ENCODE data around the gene STIM1.

STIM1 gene

DNA sequence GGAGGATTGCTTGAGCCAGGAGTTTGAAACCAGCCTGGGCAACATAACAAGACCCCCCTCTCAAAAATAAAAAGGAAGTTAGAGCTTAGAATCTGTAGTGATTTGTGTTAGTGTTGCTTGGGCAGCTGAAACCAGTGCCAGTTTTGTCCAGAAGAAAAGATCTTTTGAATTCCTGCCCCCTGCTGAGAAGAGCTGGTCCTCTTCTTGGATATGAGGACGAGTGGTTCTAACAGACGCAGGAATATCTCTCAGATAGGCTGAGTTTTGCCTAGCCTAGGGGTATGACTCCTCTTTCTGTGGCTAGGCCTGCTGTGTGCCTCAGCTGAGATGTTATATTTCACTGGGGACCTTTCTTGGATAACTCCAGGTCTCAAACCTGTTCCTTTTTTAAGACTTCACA, 102.8 kb downstream of the STIM1 start:
- TF ChIP-seq ZNF565 (CRISPR knock-in tag; conservative IDR thresholded peaks at IDR 0.05; ENCODE audit: low read depth): no peak
- no peak for TF ChIP-seq ZFP3 (CRISPR knock-in tag; IDR thresholded peaks at IDR 0.05)
- TF ChIP-seq, protein P1, sequence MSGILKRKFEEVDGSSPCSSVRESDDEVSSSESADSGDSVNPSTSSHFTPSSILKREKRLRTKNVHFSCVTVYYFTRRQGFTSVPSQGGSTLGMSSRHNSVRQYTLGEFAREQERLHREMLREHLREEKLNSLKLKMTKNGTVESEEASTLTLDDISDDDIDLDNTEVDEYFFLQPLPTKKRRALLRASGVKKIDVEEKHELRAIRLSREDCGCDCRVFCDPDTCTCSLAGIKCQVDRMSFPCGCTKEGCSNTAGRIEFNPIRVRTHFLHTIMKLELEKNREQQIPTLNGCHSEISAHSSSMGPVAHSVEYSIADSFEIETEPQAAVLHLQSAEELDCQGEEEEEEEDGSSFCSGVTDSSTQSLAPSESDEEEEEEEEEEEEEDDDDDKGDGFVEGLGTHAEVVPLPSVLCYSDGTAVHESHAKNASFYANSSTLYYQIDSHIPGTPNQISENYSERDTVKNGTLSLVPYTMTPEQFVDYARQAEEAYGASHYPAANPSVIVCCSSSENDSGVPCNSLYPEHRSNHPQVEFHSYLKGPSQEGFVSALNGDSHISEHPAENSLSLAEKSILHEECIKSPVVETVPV (CRISPR knock-in tag; IDR thresholded peaks at IDR 0.05): no peak
- no peak for TF ChIP-seq OSR1 (CRISPR knock-in tag; IDR thresholded peaks at IDR 0.05)
- TF ChIP-seq, protein P2, sequence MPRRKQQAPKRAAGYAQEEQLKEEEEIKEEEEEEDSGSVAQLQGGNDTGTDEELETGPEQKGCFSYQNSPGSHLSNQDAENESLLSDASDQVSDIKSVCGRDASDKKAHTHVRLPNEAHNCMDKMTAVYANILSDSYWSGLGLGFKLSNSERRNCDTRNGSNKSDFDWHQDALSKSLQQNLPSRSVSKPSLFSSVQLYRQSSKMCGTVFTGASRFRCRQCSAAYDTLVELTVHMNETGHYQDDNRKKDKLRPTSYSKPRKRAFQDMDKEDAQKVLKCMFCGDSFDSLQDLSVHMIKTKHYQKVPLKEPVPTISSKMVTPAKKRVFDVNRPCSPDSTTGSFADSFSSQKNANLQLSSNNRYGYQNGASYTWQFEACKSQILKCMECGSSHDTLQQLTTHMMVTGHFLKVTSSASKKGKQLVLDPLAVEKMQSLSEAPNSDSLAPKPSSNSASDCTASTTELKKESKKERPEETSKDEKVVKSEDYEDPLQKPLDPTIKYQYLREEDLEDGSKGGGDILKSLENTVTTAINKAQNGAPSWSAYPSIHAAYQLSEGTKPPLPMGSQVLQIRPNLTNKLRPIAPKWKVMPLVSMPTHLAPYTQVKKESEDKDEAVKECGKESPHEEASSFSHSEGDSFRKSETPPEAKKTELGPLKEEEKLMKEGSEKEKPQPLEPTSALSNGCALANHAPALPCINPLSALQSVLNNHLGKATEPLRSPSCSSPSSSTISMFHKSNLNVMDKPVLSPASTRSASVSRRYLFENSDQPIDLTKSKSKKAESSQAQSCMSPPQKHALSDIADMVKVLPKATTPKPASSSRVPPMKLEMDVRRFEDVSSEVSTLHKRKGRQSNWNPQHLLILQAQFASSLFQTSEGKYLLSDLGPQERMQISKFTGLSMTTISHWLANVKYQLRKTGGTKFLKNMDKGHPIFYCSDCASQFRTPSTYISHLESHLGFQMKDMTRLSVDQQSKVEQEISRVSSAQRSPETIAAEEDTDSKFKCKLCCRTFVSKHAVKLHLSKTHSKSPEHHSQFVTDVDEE (CRISPR knock-in tag; IDR thresholded peaks at IDR 0.05): no peak
- TF ChIP-seq, protein P3, sequence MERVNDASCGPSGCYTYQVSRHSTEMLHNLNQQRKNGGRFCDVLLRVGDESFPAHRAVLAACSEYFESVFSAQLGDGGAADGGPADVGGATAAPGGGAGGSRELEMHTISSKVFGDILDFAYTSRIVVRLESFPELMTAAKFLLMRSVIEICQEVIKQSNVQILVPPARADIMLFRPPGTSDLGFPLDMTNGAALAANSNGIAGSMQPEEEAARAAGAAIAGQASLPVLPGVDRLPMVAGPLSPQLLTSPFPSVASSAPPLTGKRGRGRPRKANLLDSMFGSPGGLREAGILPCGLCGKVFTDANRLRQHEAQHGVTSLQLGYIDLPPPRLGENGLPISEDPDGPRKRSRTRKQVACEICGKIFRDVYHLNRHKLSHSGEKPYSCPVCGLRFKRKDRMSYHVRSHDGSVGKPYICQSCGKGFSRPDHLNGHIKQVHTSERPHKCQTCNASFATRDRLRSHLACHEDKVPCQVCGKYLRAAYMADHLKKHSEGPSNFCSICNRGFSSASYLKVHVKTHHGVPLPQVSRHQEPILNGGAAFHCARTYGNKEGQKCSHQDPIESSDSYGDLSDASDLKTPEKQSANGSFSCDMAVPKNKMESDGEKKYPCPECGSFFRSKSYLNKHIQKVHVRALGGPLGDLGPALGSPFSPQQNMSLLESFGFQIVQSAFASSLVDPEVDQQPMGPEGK (CRISPR knock-in tag; IDR thresholded peaks at IDR 0.05; ENCODE audit: borderline replicate concordance): no peak
- TF ChIP-seq ARNTL (CRISPR knock-in tag; IDR thresholded peaks at IDR 0.05; ENCODE audit: borderline replicate concordance, low read depth): no peak
- TF ChIP-seq ZNF70 (CRISPR knock-in tag; IDR thresholded peaks at IDR 0.05): no peak
- TF ChIP-seq PPARA (CRISPR knock-in tag; IDR thresholded peaks at IDR 0.05; ENCODE audit: borderline replicate concordance): no peak
- TF ChIP-seq ZNF8 (CRISPR knock-in tag; IDR thresholded peaks at IDR 0.05): no peak
- no peak for TF ChIP-seq GLIS3 (CRISPR knock-in tag; IDR thresholded peaks at IDR 0.05)
- TF ChIP-seq, protein P4, sequence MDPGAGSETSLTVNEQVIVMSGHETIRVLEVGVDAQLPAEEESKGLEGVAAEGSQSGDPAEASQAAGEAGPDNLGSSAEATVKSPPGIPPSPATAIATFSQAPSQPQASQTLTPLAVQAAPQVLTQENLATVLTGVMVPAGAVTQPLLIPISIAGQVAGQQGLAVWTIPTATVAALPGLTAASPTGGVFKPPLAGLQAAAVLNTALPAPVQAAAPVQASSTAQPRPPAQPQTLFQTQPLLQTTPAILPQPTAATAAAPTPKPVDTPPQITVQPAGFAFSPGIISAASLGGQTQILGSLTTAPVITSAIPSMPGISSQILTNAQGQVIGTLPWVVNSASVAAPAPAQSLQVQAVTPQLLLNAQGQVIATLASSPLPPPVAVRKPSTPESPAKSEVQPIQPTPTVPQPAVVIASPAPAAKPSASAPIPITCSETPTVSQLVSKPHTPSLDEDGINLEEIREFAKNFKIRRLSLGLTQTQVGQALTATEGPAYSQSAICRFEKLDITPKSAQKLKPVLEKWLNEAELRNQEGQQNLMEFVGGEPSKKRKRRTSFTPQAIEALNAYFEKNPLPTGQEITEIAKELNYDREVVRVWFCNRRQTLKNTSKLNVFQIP (CRISPR knock-in tag; IDR thresholded peaks at IDR 0.05; ENCODE audit: borderline replicate concordance, low read depth): no peak
- no peak for TF ChIP-seq TOX (CRISPR knock-in tag; IDR thresholded peaks at IDR 0.05; ENCODE audit: borderline replicate concordance)
- no peak for TF ChIP-seq TCF4 (CRISPR knock-in tag; IDR thresholded peaks at IDR 0.05; ENCODE audit: borderline replicate concordance)
- TF ChIP-seq ESRRG (CRISPR knock-in tag; IDR thresholded peaks at IDR 0.05): no peak
- TF ChIP-seq CSDC2 (CRISPR knock-in tag; IDR thresholded peaks at IDR 0.05): no peak
- TF ChIP-seq RARB (CRISPR knock-in tag; IDR thresholded peaks at IDR 0.05): no peak
- TF ChIP-seq ISL1 (CRISPR knock-in tag; IDR thresholded peaks at IDR 0.05): no peak
- no peak for TF ChIP-seq BACH2 (CRISPR knock-in tag; IDR thresholded peaks at IDR 0.05; ENCODE audit: borderline replicate concordance)
- TF ChIP-seq ZFP30 (CRISPR knock-in tag; IDR thresholded peaks at IDR 0.05): no peak

DNA sequence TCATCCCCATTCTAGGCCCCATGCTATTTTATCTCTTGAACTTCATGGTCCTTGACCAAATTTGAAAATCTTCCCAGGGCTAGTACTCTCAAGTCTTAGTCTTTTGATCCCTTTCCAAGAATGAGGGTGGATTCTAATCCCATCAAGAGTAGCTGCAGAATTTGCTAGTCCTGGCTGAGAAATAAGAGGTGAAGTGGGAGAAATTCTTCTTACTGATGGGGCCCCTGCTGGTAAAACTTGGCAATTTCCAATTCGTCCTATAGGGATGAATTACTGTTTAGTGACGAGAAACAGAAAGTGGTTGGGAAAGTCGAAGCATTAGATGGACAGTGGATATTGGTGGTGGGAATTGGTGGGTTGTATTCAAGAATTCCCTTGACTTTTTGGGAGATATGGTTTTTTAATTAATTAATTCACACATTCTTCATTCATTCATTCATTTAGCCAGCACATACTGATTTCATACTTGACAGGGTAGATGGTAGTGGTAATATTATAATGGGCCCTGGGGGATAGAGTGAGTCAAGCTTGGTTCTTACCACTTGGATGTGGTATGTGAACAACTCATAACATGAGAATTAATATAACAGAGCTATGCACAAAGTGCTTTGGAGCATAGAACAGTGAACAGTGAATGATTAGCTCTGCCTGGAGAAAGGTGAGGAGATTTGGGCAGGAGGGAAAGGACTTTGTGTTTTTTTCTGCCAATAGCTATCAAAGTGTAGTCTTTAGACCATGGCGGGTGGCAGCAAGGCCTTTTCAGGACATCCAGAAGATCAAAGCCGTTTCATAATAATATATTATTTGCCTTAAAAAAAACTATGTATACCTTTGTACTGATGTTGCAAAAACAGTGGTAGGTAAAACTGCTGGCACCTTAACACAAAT, 103.8 kb downstream of the STIM1 start:
- TF ChIP-seq, protein P3 (CRISPR knock-in tag; IDR thresholded peaks at IDR 0.05; ENCODE audit: borderline replicate concordance): no peak
- TF ChIP-seq, protein P4 (CRISPR knock-in tag; IDR thresholded peaks at IDR 0.05; ENCODE audit: borderline replicate concordance, low read depth): no peak
- TF ChIP-seq ISL1 (CRISPR knock-in tag; IDR thresholded peaks at IDR 0.05): 0 out of 2 replicates have a peak, but pooled peaks have one; percentile 8
- ATAC-seq: peak; percentile 57; the same call in 2 of the 3 replicates

More for the DNA sequence above, 102.8 kb downstream of the STIM1 start:
- ATAC-seq: no peak

Data from SK-N-SH treated with all-trans-retinoic acid at 6 μM for 48 hours (cell line).